Osteoblast (primary cell): ENCODE results near the gene ATIC. TPM values are rescaled to one million over a fixed set of nuclear protein-coding genes. Genes with fewer than 3 reads are reported as not detected.

Experiments
- DNase-seq: peaks from one replicate; pipeline ENCODE4 v3.0.0; 2011; ENCODE audit warnings: low spot score, mixed read lengths; ENCODE audit not compliant: insufficient read length; ENCODE audit errors: missing footprints
- H2AFZ ChIP-seq: 2 replicates; pipeline ENCODE4 v1.6.0; 2011; ENCODE audit warnings: mild to moderate bottlenecking, low read length
- H3K27ac ChIP-seq: 2 replicates; pipeline ENCODE4 v1.5.1; 2011; ENCODE audit warnings: mild to moderate bottlenecking, low read depth, low read length, moderate library complexity
- H3K27me3 ChIP-seq: 2 replicates; pipeline ENCODE4 v1.6.0; 2012; ENCODE audit warnings: mild to moderate bottlenecking, control low read depth, inconsistent platforms, low read length, moderate library complexity; ENCODE audit not compliant: insufficient read depth
- H3K36me3 ChIP-seq: 2 replicates; pipeline ENCODE4 v1.5.1; 2011; ENCODE audit warnings: mild to moderate bottlenecking, low read length, control low read depth, moderate library complexity; ENCODE audit not compliant: insufficient read depth
- H3K4me1 ChIP-seq: 2 replicates; pipeline ENCODE4 v1.5.1; 2011; ENCODE audit warnings: mild to moderate bottlenecking, low read length, control low read depth, moderate library complexity; ENCODE audit not compliant: insufficient read depth
- H3K4me2 ChIP-seq: 2 replicates; pipeline ENCODE4 v1.6.0; 2011; ENCODE audit warnings: mild to moderate bottlenecking, low read length; ENCODE audit not compliant: insufficient read depth
- H3K4me3 ChIP-seq: fragments of 200-600 bp; sonication (generic); 3 replicates; pipeline ENCODE4 v1.5.1; 2012; ENCODE audit warnings: mild to moderate bottlenecking, low read length, inconsistent platforms; ENCODE audit not compliant: insufficient read depth
- H3K79me2 ChIP-seq: 2 replicates; pipeline ENCODE4 v1.6.0; 2012; ENCODE audit warnings: mild to moderate bottlenecking, low read length, control low read depth, inconsistent platforms; ENCODE audit not compliant: insufficient read depth
- H3K9me3 ChIP-seq: 2 replicates; pipeline ENCODE4 v1.5.1; 2011; ENCODE audit warnings: low read depth, low read length, control low read depth
- H4K20me1 ChIP-seq: 2 replicates; pipeline ENCODE4 v1.6.0; 2012; ENCODE audit warnings: mild to moderate bottlenecking, low read length, control low read depth; ENCODE audit not compliant: insufficient read depth
- total RNA-seq: library from RNA; depleted of rRNA; stranded (reverse); fragments of >200 nt; gene quantifications from 2 replicates; pipeline ENCODE4 v1.2.3, GENCODE V29; 2012
- TF ChIP-seq, protein P1 (sequence below): IDR thresholded peaks from 2 replicates; pipeline ENCODE4 v1.5.1; 2011; ENCODE audit warnings: mild to moderate bottlenecking, low read depth, low read length, moderate library complexity; ENCODE audit errors: extremely low read depth

ATIC gene
- total RNA-seq, 1 donor, result 17.7 TPM

DNA sequence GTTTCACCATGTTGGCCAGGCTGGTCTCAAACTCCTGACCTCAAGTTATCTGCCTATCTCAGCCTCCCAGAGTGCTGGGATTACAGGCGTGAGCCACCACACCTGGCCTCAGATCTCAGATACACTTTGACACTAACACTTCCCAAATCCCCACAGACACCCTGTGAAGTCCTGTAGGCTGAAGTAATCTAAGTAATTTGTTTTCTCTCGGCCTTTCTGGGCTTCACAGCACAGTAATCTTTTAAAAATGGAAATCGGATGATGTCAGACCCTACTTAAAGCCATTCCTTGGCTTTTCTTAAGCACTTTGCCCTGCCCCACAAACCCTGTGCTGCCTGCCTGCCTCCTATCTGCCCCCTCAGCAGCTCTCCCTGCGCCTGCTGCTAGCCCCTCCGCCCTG, 16.2 kb downstream of the ATIC start:
- peaks cover 61% of the 10 kb centered on the region for H3K36me3 ChIP-seq
- no peaks in the 10 kb centered on the region for H3K27me3 ChIP-seq
- no peak overlapping the region for H3K27ac ChIP-seq
- DNase-seq, result no peak
- peaks cover 11% of the 10 kb centered on the region for H3K4me1 ChIP-seq
- H3K79me2 ChIP-seq, result peaks cover 74% of the 10 kb centered on the region
- H4K20me1 ChIP-seq, result peaks cover 10% of the 10 kb centered on the region
- H2AFZ ChIP-seq, result no peak overlapping the region
- H3K4me3 ChIP-seq, result no peak overlapping the region
- H3K4me2 ChIP-seq, result no peak overlapping the region
- no peaks in the 10 kb centered on the region for H3K9me3 ChIP-seq
- TF ChIP-seq, protein P1, sequence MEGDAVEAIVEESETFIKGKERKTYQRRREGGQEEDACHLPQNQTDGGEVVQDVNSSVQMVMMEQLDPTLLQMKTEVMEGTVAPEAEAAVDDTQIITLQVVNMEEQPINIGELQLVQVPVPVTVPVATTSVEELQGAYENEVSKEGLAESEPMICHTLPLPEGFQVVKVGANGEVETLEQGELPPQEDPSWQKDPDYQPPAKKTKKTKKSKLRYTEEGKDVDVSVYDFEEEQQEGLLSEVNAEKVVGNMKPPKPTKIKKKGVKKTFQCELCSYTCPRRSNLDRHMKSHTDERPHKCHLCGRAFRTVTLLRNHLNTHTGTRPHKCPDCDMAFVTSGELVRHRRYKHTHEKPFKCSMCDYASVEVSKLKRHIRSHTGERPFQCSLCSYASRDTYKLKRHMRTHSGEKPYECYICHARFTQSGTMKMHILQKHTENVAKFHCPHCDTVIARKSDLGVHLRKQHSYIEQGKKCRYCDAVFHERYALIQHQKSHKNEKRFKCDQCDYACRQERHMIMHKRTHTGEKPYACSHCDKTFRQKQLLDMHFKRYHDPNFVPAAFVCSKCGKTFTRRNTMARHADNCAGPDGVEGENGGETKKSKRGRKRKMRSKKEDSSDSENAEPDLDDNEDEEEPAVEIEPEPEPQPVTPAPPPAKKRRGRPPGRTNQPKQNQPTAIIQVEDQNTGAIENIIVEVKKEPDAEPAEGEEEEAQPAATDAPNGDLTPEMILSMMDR, result no peak

DNA sequence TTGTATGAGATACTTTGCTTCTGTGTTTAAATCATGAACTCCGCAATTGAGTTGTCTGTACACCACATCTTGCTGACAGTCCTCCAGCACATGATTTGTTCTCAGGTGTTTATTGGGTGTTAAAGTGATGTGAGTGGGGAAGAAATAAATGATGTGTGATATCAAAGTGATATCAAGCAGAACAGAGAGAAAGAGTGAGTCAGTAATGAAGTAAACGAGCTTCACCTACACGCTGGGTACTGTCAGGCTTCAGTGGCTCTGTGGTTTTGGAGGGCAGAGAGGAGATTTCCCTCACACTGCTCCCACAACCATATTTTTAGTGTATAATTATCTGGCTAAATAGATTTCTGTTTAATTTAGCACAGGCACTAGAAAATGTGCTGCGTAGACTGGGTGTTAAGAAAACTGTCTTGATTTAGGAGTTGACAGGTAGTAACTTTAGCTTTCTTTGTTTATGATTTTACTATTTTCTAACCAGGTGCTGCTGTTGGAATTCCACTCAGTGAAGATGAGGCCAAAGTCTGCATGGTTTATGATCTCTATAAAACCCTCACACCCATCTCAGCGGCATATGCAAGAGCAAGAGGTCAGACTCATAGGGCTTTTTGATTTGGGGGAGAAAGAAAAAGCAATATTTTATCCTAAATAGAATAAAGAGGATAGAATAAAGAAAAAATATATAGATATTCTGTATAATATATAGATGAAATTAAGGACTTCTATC, 21.2 kb downstream of the ATIC start:
- TF ChIP-seq, protein P1, result no peak
- DNase-seq, result no peak
- Histone ChIP-seq H3K4me3 (no peak overlapping the region), H3K27me3 (no peaks in the 10 kb centered on the region), H3K36me3 (peaks cover 71% of the 10 kb centered on the region), H3K79me2 (peaks cover 42% of the 10 kb centered on the region), H3K27ac (no peak overlapping the region), H2AFZ (no peak overlapping the region), H3K4me1 (peaks cover 11% of the 10 kb centered on the region), H4K20me1 (peaks cover 7% of the 10 kb centered on the region), H3K9me3 (no peaks in the 10 kb centered on the region), H3K4me2 (no peak overlapping the region)

DNA sequence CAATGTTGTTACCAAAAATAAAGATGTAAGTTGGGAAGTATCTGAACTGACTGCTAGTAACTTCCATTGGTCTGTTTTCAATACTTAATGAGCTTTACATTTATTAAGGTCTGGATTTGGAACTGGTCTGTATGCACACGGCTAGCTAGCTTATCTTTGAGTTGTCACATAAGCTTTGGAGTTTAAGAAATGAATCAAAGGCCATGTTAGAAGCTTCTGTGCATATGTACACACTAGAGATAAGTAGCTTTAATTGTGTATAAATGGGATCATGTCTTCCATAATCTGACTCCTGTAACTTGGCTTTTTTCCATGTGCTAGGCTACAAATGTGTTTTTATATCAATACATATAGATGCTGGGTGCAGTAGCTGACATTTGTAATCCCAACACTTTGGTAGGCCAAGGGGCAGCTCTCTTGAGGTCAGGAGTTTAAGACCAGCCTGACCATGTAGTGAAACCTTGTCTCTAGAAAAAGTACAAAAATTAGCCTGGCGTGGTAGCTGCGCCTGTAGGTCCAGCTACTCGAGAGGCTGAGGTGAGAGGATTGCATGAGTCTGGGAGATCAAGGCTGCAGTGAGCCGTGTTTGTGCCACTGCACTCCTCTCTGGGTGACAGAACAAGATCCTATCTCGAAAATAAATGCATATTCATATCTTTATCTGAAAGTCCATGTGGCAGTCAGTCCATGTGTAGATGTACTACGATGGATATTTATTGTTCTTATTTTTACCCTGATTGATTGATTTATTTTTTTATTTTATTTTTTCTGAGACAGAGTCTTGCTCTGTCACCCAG, 27.2 kb downstream of the ATIC start:
- Histone ChIP-seq H3K4me2 (no peak overlapping the region), H3K36me3 (peaks cover 70% of the 10 kb centered on the region)

DNA sequence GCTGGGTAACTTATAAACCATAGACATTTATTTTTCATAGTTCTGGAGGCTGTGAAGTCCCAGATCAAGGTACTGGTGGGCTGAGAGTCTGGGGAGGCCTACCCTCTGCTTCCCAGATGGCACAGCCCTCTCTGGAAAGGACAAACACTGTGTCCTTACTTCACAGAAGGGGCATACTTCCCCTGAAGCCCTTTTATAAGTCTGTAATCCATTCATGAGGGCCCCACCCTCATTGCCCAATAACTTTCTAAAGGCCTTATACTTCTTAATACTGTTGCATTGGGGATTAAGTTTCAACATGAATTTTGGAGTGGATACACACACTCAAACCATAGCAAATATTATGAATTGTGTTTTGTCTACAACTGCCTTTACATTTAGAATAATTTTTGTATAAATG, 36.0 kb downstream of the ATIC start:
- DNase-seq, result peak; percentile 11
- Histone ChIP-seq H3K4me1 (no peaks in the 10 kb centered on the region), H3K79me2 (peaks cover 2% of the 10 kb centered on the region), H4K20me1 (no peaks in the 10 kb centered on the region), H3K36me3 (peaks cover 60% of the 10 kb centered on the region), H3K4me2 (no peak overlapping the region), H3K4me3 (no peak overlapping the region), H2AFZ (no peak overlapping the region), H3K27ac (no peak overlapping the region), H3K9me3 (no peaks in the 10 kb centered on the region), H3K27me3 (no peaks in the 10 kb centered on the region)
- TF ChIP-seq, protein P1, result no peak

More for the DNA sequence above, 27.2 kb downstream of the ATIC start:
- Histone ChIP-seq H3K79me2 (peaks cover 18% of the 10 kb centered on the region), H4K20me1 (no peaks in the 10 kb centered on the region), H3K27ac (no peak overlapping the region), H3K4me1 (no peaks in the 10 kb centered on the region), H2AFZ (no peak overlapping the region), H3K4me3 (no peak overlapping the region), H3K27me3 (no peaks in the 10 kb centered on the region), H3K9me3 (no peaks in the 10 kb centered on the region)
- TF ChIP-seq, protein P1, result no peak
- DNase-seq, result no peak
